CD14-positive monocyte (primary cell): Measurements from ENCODE around the gene NEK2. TPM values are rescaled to one million over a fixed set of nuclear protein-coding genes. Genes with fewer than 3 reads are reported as not detected.

ENCODE experiments used
- DNase-seq, 3 donors: peaks; one replicate each; pipeline ENCODE4 v3.0.0-alpha.2; 2011 to 2022
- H2AFZ ChIP-seq: 2 replicates; pipeline ENCODE4 v1.6.0; 2012; ENCODE audit warnings: mild to moderate bottlenecking, low read depth, low read length, inconsistent platforms; ENCODE audit not compliant: insufficient read depth, poor library complexity, severe bottlenecking
- H3K27ac ChIP-seq, 2 donors: 1 replicate in 1 of 2; 2 replicates in 1 of 2; pipeline ENCODE4 v1.5.1; 2012 to 2013; ENCODE audit warnings: low read length in 2 of 2, control low read depth in 1 of 2, inconsistent platforms in 1 of 2, low read depth in 1 of 2, mild to moderate bottlenecking in 1 of 2
- H3K27me3 ChIP-seq, 2 donors: one replicate each; pipeline versions ENCODE4 v1.6.0 to v1.6.1; 2011 to 2013; ENCODE audit warnings: low read length in 2 of 2; ENCODE audit not compliant: control insufficient read depth in 2 of 2, insufficient read depth in 2 of 2
- H3K36me3 ChIP-seq, 2 donors: replicated peaks in 1 of 2; 1 replicate in 1 of 2; 2 replicates in 1 of 2; pipeline versions ENCODE4 v1.5.1 to v1.6.1; 2012 to 2013; ENCODE audit warnings: low read length in 2 of 2, control low read depth in 1 of 2, inconsistent platforms in 1 of 2, mild to moderate bottlenecking in 1 of 2; ENCODE audit not compliant: insufficient read depth in 2 of 2, control insufficient read depth in 1 of 2
- H3K4me1 ChIP-seq, 2 donors: 1 replicate in 1 of 2; 2 replicates in 1 of 2; pipeline versions ENCODE4 v1.5.1 to v1.6.1; 2012 to 2013; ENCODE audit warnings: low read length in 2 of 2, control low read depth in 1 of 2, inconsistent platforms in 1 of 2, mild to moderate bottlenecking in 1 of 2, moderate library complexity in 1 of 2; ENCODE audit not compliant: insufficient read depth in 2 of 2, control insufficient read depth in 1 of 2
- H3K4me2 ChIP-seq: replicated peaks from 2 replicates; pipeline ENCODE3; 2012; ENCODE audit warnings: low read length, moderate library complexity, mild to moderate bottlenecking; ENCODE audit not compliant: poor library complexity, severe bottlenecking; ENCODE audit errors: extremely low read depth
- H3K4me3 ChIP-seq, 3 experiments: fragments of 200-600 bp in 1 of 3; sonication (generic) in 1 of 3; replicated peaks in 1 of 3; 1 replicate in 2 of 3; 2 replicates in 1 of 3; pipeline ENCODE4 v1.5.1; 2011 to 2013; ENCODE audit warnings: low read length in 3 of 3, mild to moderate bottlenecking in 3 of 3, control low read depth in 2 of 3, low read depth in 2 of 3, inconsistent platforms in 1 of 3, moderate library complexity in 1 of 3
- H3K79me2 ChIP-seq: 2 replicates; pipeline ENCODE4 v1.6.0; 2012; ENCODE audit warnings: mild to moderate bottlenecking, control low read depth, inconsistent platforms, low read length, moderate library complexity; ENCODE audit not compliant: insufficient read depth
- H3K9ac ChIP-seq: 2 replicates; pipeline ENCODE4 v1.6.0; 2017; ENCODE audit warnings: low read length, mild to moderate bottlenecking; ENCODE audit not compliant: insufficient read depth, poor library complexity, severe bottlenecking
- H3K9me3 ChIP-seq, 2 donors: replicated peaks in 1 of 2; 1 replicate in 1 of 2; 2 replicates in 1 of 2; pipeline versions ENCODE4 v1.5.1 to v1.6.1; 2012 to 2013; ENCODE audit warnings: low read length in 2 of 2, control low read depth in 1 of 2; ENCODE audit not compliant: control insufficient read depth in 1 of 2, insufficient read depth in 1 of 2
- H4K20me1 ChIP-seq: 2 replicates; pipeline ENCODE4 v1.6.0; 2012; ENCODE audit warnings: mild to moderate bottlenecking, low read length, control low read depth, moderate library complexity; ENCODE audit not compliant: insufficient read depth
- H3K27ac Mint-ChIP-seq, 7 donors: one replicate each; pipeline ENCODE4 v1.8.0; 2020; ENCODE audit warnings: mild to moderate bottlenecking in 7 of 7, mixed read lengths in 7 of 7, moderate library complexity in 6 of 7, inconsistent platforms in 2 of 7
- H3K27me3 Mint-ChIP-seq, 3 donors: one replicate each; pipeline ENCODE4 v1.8.0; 2021 to 2022; ENCODE audit warnings: low read depth in 3 of 3, mild to moderate bottlenecking in 3 of 3, mixed read lengths in 3 of 3, moderate library complexity in 3 of 3, inconsistent platforms in 1 of 3
- H3K36me3 Mint-ChIP-seq, 2 donors: one replicate each; pipeline ENCODE4 v1.8.0; 2020; ENCODE audit warnings: mixed read lengths in 2 of 2, inconsistent platforms in 1 of 2, mild to moderate bottlenecking in 1 of 2
- H3K4me1 Mint-ChIP-seq: one replicate; pipeline ENCODE4 v1.8.0; 2020; ENCODE audit warnings: mild to moderate bottlenecking, mixed read lengths
- H3K4me3 Mint-ChIP-seq, 2 donors: one replicate each; pipeline ENCODE4 v1.8.0; 2020; ENCODE audit warnings: mild to moderate bottlenecking in 2 of 2, mixed read lengths in 2 of 2, moderate library complexity in 1 of 2
- H3K9me3 Mint-ChIP-seq, 7 donors: one replicate each; pipeline ENCODE4 v1.8.0; 2020 to 2022; ENCODE audit warnings: mixed read lengths in 7 of 7, mild to moderate bottlenecking in 6 of 7, moderate library complexity in 6 of 7, inconsistent platforms in 2 of 7
- CTCF ChIP-seq: fragments of 200-600 bp; IDR thresholded peaks from one replicate; pipeline ENCODE4 v1.8.0; 2022; ENCODE audit warnings: antibody characterized with exemption, mild to moderate bottlenecking
- WGBS: methylation state at CpG from one replicate; pipeline ENCODE4 v1.1.5; 2013; ENCODE audit warnings: missing lambda C conversion rate; ENCODE audit not compliant: insufficient coverage; 5-methylcytosine and 5-hydroxymethylcytosine counted together
- intact Hi-C, 2 donors: fragments of 100-400 bp; cut with micrococcal nuclease; formaldehyde crosslinking; loops; one replicate each; pipeline versions ENCODE4 v1.15.0 to v1.15.1; 2023
- polyA plus RNA-seq, 3 donors: library from polyadenylated mRNA; depleted of rRNA in 1 of 3; unstranded in 2 of 3; stranded (reverse) in 1 of 3; fragments of 300-500 nt in 2 of 3; fragments of >200 nt in 1 of 3; fragmentation: Illumina TruSeq in 2 of 3; gene quantifications; 1 replicate in 2 of 3; 2 replicates in 1 of 3; pipeline ENCODE4 v1.2.3, GENCODE V29; 2012 to 2021

Gene NEK2
- polyA plus RNA-seq, 3 donors: not detected

- Histone ChIP-seq H3K27ac (no peak overlapping the region), H3K79me2 (no peaks in the 10 kb centered on the region), H3K9me3 (no peaks in the 10 kb centered on the region), H3K36me3 (no peaks in the 10 kb centered on the region), H3K4me3 (no peak overlapping the region), H3K4me1 (peaks cover 0 to 7% of the 10 kb centered on the region in 2 donors), H3K27me3 (no peaks in the 10 kb centered on the region), H4K20me1 (no peaks in the 10 kb centered on the region), H2AFZ (no peak overlapping the region), H3K4me2 (no peak overlapping the region), H3K9ac (no peak overlapping the region)
- Mint-ChIP-seq H3K27ac (no peak overlapping the region), H3K4me1 (peaks cover 5% of the 10 kb centered on the region), H3K9me3 (peaks cover 0 to 2% (median 0%) of the 10 kb centered on the region in 7 donors), H3K36me3 (no peaks in the 10 kb centered on the region), H3K4me3 (no peak overlapping the region), H3K27me3 (peaks cover 5 to 7% (median 5%) of the 10 kb centered on the region in 3 donors)
- TF ChIP-seq CTCF: no peak
- no peak for DNase-seq
- intact Hi-C loops: no loop called here
- WGBS: 100% methylated on average over 1 of the region's 3 CpGs
These were observed 29.1 kb upstream of the NEK2 start for GRCh38 chr1:211704543-211704942.

GRCh38 chr1:211703812-211704537 lies 28.6 kb upstream of the NEK2 start:
- intact Hi-C loops: no loop called here
- Mint-ChIP-seq H3K27me3 (peaks cover 5 to 13% (median 7%) of the 10 kb centered on the region in 3 donors), H3K4me3 (no peak overlapping the region), H3K27ac (no peak overlapping the region), H3K36me3 (no peaks in the 10 kb centered on the region), H3K9me3 (peaks cover 0 to 2% (median 0%) of the 10 kb centered on the region in 7 donors), H3K4me1 (peaks cover 8% of the 10 kb centered on the region)
- H2AFZ ChIP-seq: no peak overlapping the region
- H4K20me1 ChIP-seq: no peaks in the 10 kb centered on the region
- no peak for DNase-seq
- no peaks in the 10 kb centered on the region for H3K36me3 ChIP-seq
- no peak overlapping the region for H3K4me2 ChIP-seq
- no peaks in the 10 kb centered on the region for H3K9me3 ChIP-seq
- H3K4me3 ChIP-seq: no peak overlapping the region
- TF ChIP-seq CTCF: no peak
- no peaks in the 10 kb centered on the region for H3K79me2 ChIP-seq
- no peak overlapping the region for H3K9ac ChIP-seq
- H3K27ac ChIP-seq: no peak overlapping the region
- WGBS: 67% methylated on average over 6 of the region's 11 CpGs
- peaks cover 0 to 8% of the 10 kb centered on the region in 2 donors for H3K4me1 ChIP-seq
- H3K27me3 ChIP-seq: no peaks in the 10 kb centered on the region
